SW480 (cell line): ENCODE results near the gene MISP.

ENCODE experiments used
- DNase-seq: peaks from one replicate; pipeline ENCODE4 v3.0.0-alpha.2; 2016; ENCODE audit warnings: low spot score

Gene MISP

GRCh38 chr19:796692-797527, 46.0 kb downstream of the MISP start, which contains the start of gene PTBP1:
TSS of gene PTBP1 (plus strand) at chr19:797452. CDS start at chr19:797498, 46 bp downstream.
- DNase-seq = peak; percentile 98

- DNase-seq = peak; percentile 54
Observed at GRCh38 chr19:797528-798414, 46.9 kb downstream of the MISP start.

- DNase-seq = no peak
Observed at GRCh38 chr19:798415-799075, 47.6 kb downstream of the MISP start.

- no peak for DNase-seq
Observed at GRCh38 chr19:799076-799881, 48.4 kb downstream of the MISP start.

- DNase-seq = no peak
Observed at GRCh38 chr19:800360-801029, 49.6 kb downstream of the MISP start.

- DNase-seq = no peak
Observed at GRCh38 chr19:801030-801860, 50.3 kb downstream of the MISP start.

- DNase-seq = no peak
Observed at GRCh38 chr19:801861-802497, 51.1 kb downstream of the MISP start.

- DNase-seq = no peak
Observed at GRCh38 chr19:802498-803098, 51.7 kb downstream of the MISP start.

GRCh38 chr19:803099-803561, 52.2 kb downstream of the MISP start:
- DNase-seq = no peak

GRCh38 chr19:803686-804418, 52.9 kb downstream of the MISP start:
- no peak for DNase-seq

- no peak for DNase-seq
Observed at GRCh38 chr19:804419-805165, 53.7 kb downstream of the MISP start.

- no peak for DNase-seq
Observed at GRCh38 chr19:805166-805551, 54.2 kb downstream of the MISP start.

GRCh38 chr19:805600-806550, 55.0 kb downstream of the MISP start:
- DNase-seq = no peak

GRCh38 chr19:806815-807421, 56.0 kb downstream of the MISP start:
- no peak for DNase-seq

GRCh38 chr19:807627-808422, 56.9 kb downstream of the MISP start:
- no peak for DNase-seq
